IMR-90 (cell line): ENCODE data around the gene BTD.
"Not testable (repeated sequence)": the region's sequence is repeated elsewhere in the genome, so short reads cannot be mapped to it uniquely, and the experiment has no call there.

Source experiments
- BHLHE40 ChIP-seq: fragments of 150-350 bp; IDR thresholded peaks from 2 replicates; pipeline ENCODE4 v1.6.1; 2016; ENCODE audit warnings: mild to moderate bottlenecking, low read depth, low read length
- CEBPB ChIP-seq: IDR thresholded peaks from 2 replicates; pipeline ENCODE4 v1.6.1; 2012; ENCODE audit warnings: low read depth, low read length, improper control_type of control experiment
- CHD1 ChIP-seq: IDR thresholded peaks from 2 replicates; pipeline ENCODE4 v1.6.1; 2012; ENCODE audit warnings: low read depth, low read length, improper control_type of control experiment
- MXI1 ChIP-seq: IDR thresholded peaks from 2 replicates; pipeline ENCODE4 v1.6.1; 2012; ENCODE audit warnings: low read depth, mild to moderate bottlenecking, low read length, moderate library complexity, borderline replicate concordance
- POLR2A ChIP-seq: IDR thresholded peaks from 2 replicates; pipeline ENCODE4 v1.6.1; 2012; ENCODE audit warnings: mild to moderate bottlenecking, low read depth, low read length
- RCOR1 ChIP-seq: IDR thresholded peaks from 2 replicates; pipeline ENCODE4 v1.6.1; 2012; ENCODE audit warnings: mild to moderate bottlenecking, low read length, improper control_type of control experiment; ENCODE audit not compliant: insufficient replicate concordance
- SMC3 ChIP-seq: fragments of 150-350 bp; IDR thresholded peaks from 2 replicates; pipeline ENCODE4 v1.6.1; 2016; ENCODE audit warnings: low read depth, mild to moderate bottlenecking, antibody characterized with exemption, low read length, moderate library complexity
- TF ChIP-seq, protein P1 (sequence below): conservative IDR thresholded peaks from 2 replicates; pipeline ENCODE4 v1.5.1; 2012; ENCODE audit warnings: mild to moderate bottlenecking, low read depth, low read length, improper control_type of control experiment
- TF ChIP-seq, protein P2 (sequence below): fragments of 150-350 bp; IDR thresholded peaks from 2 replicates; pipeline ENCODE4 v1.6.1; 2016; ENCODE audit warnings: low read depth, mild to moderate bottlenecking, low read length, moderate library complexity, borderline replicate concordance

DNA sequence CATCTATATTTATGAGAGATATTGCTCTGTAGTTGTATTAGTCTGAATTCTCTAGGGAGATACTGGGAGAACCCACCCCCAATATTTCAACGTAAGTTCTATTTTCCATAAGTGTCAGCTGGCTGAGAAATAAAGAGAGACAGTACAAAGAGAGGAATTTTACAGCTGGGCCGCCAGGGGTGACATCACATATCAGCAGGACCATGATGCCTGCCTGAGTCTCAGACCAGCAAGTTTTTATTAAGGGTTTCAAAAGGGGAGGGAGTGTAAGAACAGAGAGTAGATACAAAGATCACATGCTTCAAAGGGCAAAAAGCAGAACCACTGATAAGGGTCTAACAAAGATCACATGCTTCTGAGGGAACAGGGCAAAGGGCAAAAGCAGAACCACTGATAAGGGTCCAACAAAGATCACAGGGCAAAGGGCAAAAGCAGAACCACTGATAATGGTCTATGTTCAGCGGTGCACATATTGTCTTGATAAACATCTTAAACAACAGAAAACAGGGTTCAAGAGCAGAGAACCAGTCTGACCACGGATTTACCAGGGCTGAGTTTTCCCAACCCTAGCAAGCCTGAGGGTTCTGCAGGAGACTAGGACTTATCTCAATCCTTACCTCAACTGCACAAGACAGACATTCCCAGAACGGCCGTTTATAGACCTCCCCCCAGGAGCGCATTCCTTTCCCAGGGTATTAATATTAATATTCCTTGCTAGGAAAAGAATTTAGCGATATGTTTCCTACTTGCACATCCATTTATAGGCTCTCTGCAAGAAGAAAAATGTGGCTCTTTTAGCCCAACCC, 18.3 kb downstream of the BTD start:
- TF ChIP-seq, protein P1, sequence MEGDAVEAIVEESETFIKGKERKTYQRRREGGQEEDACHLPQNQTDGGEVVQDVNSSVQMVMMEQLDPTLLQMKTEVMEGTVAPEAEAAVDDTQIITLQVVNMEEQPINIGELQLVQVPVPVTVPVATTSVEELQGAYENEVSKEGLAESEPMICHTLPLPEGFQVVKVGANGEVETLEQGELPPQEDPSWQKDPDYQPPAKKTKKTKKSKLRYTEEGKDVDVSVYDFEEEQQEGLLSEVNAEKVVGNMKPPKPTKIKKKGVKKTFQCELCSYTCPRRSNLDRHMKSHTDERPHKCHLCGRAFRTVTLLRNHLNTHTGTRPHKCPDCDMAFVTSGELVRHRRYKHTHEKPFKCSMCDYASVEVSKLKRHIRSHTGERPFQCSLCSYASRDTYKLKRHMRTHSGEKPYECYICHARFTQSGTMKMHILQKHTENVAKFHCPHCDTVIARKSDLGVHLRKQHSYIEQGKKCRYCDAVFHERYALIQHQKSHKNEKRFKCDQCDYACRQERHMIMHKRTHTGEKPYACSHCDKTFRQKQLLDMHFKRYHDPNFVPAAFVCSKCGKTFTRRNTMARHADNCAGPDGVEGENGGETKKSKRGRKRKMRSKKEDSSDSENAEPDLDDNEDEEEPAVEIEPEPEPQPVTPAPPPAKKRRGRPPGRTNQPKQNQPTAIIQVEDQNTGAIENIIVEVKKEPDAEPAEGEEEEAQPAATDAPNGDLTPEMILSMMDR = not testable (repeated sequence)
- TF ChIP-seq SMC3, RCOR1, POLR2A, BHLHE40, CHD1, MXI1, CEBPB: not testable (repeated sequence)
- TF ChIP-seq, protein P2, sequence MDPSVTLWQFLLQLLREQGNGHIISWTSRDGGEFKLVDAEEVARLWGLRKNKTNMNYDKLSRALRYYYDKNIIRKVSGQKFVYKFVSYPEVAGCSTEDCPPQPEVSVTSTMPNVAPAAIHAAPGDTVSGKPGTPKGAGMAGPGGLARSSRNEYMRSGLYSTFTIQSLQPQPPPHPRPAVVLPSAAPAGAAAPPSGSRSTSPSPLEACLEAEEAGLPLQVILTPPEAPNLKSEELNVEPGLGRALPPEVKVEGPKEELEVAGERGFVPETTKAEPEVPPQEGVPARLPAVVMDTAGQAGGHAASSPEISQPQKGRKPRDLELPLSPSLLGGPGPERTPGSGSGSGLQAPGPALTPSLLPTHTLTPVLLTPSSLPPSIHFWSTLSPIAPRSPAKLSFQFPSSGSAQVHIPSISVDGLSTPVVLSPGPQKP = not testable (repeated sequence)
